Colonic mucosa (tissue), 4 donors: ENCODE data around the gene SRGAP1. TPM values are rescaled to one million over a fixed set of nuclear protein-coding genes. Genes with fewer than 3 reads are reported as not detected.

Source experiments
- DNase-seq: peaks from one replicate; pipeline ENCODE4 v3.0.0-alpha.2; 2020
- H3K27ac ChIP-seq: fragments of 200-600 bp; one replicate; pipeline ENCODE4 v1.8.0; 2021
- H3K27me3 ChIP-seq: fragments of 200-600 bp; one replicate; pipeline ENCODE4 v1.8.0; 2021
- H3K36me3 ChIP-seq: fragments of 200-600 bp; one replicate; pipeline ENCODE4 v1.8.0; 2021
- H3K4me1 ChIP-seq: fragments of 200-600 bp; one replicate; pipeline ENCODE4 v1.8.0; 2021; ENCODE audit warnings: mild to moderate bottlenecking
- H3K4me3 ChIP-seq: fragments of 200-600 bp; one replicate; pipeline ENCODE4 v1.8.0; 2021
- H3K9ac ChIP-seq, 2 donors: one replicate each; pipeline ENCODE4 v1.7.0; 2013; ENCODE audit warnings: control low read depth in 2 of 2, low read depth in 2 of 2, low read length in 2 of 2
- H3K9me3 ChIP-seq: fragments of 200-600 bp; one replicate; pipeline ENCODE4 v1.8.0; 2021
- intact Hi-C: fragments of 100-400 bp; cut with DNase I; formaldehyde crosslinking; loops from one replicate; pipeline ENCODE4 v1.14.1; 2022
- total RNA-seq, 2 donors: library from RNA; stranded (reverse); fragmentation: NEBNext Ultra II Directional in 1 of 2; extraction: Animal tissue kit (Norgen Biotek cat#: 25700) in 1 of 2; gene quantifications; one replicate each; pipeline ENCODE4 v1.2.1, GENCODE V29; 2021
- TF ChIP-seq, protein P1 (sequence below): fragments of 200-600 bp; IDR thresholded peaks from one replicate; pipeline ENCODE4 v1.8.0; 2022; ENCODE audit warnings: antibody characterized with exemption, mild to moderate bottlenecking
- donor health status: healthy.
- donor health status: DM: no; HTN: no; CAD: no.
- donor health status: DM: no; HTN: no; CAD: no.

The SRGAP1 gene
- total RNA-seq, 2 donors from 2014 or later = 8.7 to 9.8 TPM

DNA sequence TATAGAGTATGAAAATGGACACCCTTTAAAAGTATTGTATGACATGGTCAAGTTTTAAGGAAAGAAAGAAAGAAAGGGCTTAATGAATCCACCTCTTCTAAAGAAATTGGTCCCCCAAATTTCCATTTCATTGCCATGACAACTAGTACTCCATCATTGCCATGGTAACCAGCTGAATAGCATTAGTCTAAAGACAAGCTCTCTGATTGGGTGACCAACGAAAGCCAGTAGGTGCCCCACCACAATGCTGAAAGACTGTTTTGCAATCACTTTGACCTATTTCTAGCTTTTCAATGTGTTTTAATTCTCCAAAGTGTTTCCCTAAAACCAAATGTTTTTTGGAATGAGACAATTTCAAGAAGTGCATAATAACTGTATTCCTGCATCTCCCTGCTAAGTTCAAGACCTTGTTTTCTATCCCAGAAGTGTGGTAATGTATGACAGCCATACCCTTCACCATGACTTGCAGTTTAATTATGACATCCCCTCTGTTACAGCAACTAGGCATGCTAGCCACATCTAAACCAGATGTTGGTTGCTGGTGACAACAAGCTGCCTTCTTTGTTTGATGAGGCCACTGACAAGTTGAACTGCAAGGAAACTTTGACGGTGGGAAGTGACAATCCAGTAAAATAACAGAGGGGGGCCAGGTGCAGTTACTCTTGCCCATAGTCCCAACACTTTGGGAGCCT is 330.9 kb downstream of the SRGAP1 start:
- no peak for DNase-seq
- Histone ChIP-seq H3K27me3 (no peaks in the 10 kb centered on the region), H3K9me3 (no peaks in the 10 kb centered on the region), H3K4me3 (no peak overlapping the region), H3K4me1 (no peaks in the 10 kb centered on the region), H3K27ac (no peak overlapping the region), H3K36me3 (no peaks in the 10 kb centered on the region), H3K9ac (no peak overlapping the region)
- TF ChIP-seq, protein P1, sequence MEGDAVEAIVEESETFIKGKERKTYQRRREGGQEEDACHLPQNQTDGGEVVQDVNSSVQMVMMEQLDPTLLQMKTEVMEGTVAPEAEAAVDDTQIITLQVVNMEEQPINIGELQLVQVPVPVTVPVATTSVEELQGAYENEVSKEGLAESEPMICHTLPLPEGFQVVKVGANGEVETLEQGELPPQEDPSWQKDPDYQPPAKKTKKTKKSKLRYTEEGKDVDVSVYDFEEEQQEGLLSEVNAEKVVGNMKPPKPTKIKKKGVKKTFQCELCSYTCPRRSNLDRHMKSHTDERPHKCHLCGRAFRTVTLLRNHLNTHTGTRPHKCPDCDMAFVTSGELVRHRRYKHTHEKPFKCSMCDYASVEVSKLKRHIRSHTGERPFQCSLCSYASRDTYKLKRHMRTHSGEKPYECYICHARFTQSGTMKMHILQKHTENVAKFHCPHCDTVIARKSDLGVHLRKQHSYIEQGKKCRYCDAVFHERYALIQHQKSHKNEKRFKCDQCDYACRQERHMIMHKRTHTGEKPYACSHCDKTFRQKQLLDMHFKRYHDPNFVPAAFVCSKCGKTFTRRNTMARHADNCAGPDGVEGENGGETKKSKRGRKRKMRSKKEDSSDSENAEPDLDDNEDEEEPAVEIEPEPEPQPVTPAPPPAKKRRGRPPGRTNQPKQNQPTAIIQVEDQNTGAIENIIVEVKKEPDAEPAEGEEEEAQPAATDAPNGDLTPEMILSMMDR = no peak
- intact Hi-C loops = no loop called here

DNA sequence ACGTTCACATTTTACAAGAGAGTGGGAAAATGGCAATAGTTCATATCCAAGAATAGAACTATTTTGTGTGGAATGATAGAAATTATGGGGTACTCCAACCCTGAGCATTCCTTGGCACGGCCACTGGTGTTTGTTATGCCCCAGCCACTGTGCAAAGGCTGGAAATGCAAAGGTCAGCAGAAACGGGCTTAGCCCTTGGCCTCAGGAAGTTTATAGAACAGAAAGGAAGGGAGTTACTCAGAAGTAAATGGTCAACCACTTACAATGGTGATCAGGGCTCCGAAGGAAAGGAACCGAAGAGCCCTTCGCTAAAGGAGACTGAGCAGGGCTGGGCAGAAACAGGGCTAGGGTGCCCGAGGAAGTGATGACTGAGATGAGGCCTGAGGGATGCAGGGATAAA is 332.5 kb downstream of the SRGAP1 start:
- Histone ChIP-seq H3K9me3 (no peaks in the 10 kb centered on the region), H3K9ac (no peak overlapping the region), H3K4me1 (no peaks in the 10 kb centered on the region), H3K27me3 (no peaks in the 10 kb centered on the region), H3K27ac (no peak overlapping the region), H3K4me3 (no peak overlapping the region), H3K36me3 (no peaks in the 10 kb centered on the region)
- intact Hi-C loops = no loop called here
- DNase-seq = no peak
- TF ChIP-seq, protein P1 = no peak

DNA sequence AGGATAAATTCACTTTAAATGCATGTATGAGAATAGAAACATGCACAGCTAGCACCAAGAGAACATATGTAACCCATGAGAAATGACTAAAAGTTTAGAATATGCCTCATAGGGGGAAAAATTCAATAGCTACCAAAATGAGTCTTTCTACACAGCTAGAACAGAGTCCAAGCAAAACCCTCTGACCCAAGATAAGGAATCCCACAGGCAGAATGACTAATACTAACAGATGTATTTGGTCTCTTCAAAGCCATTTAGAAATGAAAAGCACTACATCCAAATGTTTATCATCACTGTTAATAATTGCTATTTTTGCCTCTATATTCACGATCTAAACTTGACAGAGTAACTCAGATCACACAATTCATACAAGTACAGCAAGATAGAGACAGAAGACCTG is 333.6 kb downstream of the SRGAP1 start:
- no peak for DNase-seq
- H3K36me3 ChIP-seq = no peaks in the 10 kb centered on the region
- no peak overlapping the region for H3K9ac ChIP-seq
- intact Hi-C loops = no loop called here
- no peaks in the 10 kb centered on the region for H3K4me1 ChIP-seq
- no peaks in the 10 kb centered on the region for H3K27me3 ChIP-seq
- H3K27ac ChIP-seq = no peak overlapping the region
- no peak overlapping the region for H3K4me3 ChIP-seq
- H3K9me3 ChIP-seq = no peaks in the 10 kb centered on the region
- TF ChIP-seq, protein P1 = no peak

DNA sequence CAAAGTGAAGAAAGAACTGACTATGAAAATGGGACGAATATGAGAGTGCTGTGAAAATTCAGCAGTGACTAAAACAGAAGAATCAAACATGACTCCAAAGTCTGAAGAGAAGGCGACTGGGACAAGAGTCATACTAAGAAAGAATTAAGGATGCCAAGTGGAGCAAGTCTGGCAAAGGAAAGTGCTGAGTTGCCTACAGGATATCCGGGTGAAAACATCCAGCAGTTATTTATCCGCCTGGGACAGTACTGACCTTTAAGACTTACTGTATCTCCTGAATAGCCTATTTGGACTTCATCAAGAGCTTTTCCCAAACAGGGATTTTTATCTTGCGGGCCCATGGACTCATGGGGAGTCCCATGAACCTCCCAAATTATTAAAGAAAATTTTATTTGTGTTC is 336.5 kb downstream of the SRGAP1 start:
- Histone ChIP-seq H3K27ac (peak overlapping the region; percentile 1), H3K4me1 (no peaks in the 10 kb centered on the region), H3K9me3 (no peaks in the 10 kb centered on the region), H3K36me3 (no peaks in the 10 kb centered on the region), H3K27me3 (no peaks in the 10 kb centered on the region), H3K4me3 (no peak overlapping the region), H3K9ac (no peak overlapping the region)
- no peak for DNase-seq
- intact Hi-C loops = loop anchor here (2.0 kb wide), 1 partner anchor 338 kb away; no protein-coding TSS in a partner anchor
- TF ChIP-seq, protein P1 = no peak

DNA sequence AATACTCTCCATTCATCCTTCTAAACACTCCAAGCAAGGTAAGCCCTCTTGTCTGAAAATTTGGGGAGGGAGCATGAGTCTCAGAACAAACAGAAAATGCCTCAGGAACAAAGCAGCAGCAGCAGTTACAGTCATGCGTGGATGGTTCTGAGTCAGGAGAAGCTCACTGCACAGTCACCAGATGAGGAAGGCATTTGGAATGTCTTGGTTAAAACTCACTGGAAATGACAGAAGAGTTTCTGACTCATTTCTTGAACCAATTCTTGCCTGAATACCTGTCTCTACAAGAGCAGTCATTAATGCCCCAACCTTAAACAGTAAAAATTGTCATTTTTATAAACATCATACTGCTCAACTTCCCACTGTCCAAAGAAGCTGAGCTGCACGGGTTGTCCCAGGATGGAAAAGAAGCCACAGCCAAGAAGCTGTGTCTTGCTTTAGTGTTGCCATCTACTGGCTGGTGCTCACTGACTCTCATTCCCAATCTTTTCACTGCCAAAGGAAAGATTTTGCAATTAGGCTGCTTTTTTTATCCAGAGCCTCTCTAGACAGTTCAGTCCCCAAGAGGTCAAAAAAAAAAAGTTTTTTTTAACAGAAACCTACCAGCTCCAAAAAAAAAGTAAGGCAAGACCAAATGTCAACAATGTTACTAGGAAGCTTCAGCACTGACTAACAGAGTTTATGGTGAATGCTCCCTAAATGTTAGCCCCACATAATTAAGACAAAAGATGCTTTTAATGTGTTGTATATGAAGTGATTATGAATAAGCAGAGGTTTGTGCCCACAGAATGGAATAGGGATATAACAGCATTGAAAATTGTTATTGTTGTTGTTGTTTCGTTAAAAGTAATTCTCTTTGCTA is 337.2 kb downstream of the SRGAP1 start:
- Histone ChIP-seq H3K36me3 (no peaks in the 10 kb centered on the region), H3K4me1 (no peaks in the 10 kb centered on the region), H3K27ac (peak overlapping the region; percentile 1), H3K9ac (no peak overlapping the region), H3K9me3 (no peaks in the 10 kb centered on the region), H3K27me3 (no peaks in the 10 kb centered on the region), H3K4me3 (no peak overlapping the region)
- TF ChIP-seq, protein P1 = peak; percentile 53
- intact Hi-C loops = loop anchor here (2.0 kb wide), 1 partner anchor 339 kb away; no protein-coding TSS in a partner anchor
- peak; percentile 50 for DNase-seq
